Measurements from ENCODE around the gene CROCC2. TPM values are rescaled to one million over a fixed set of nuclear protein-coding genes. Genes with fewer than 3 reads are reported as not detected.

The CROCC2 gene
- total RNA-seq, 1 donor from 2014 or later = not detected

- Histone ChIP-seq H3K4me3 (ENCODE audit: low read depth, low read length) (no peak overlapping the region), H3K36me3 (ENCODE audit: control insufficient read depth, insufficient read depth, low read length) (no peaks in the 10 kb centered on the region), H3K27me3 (ENCODE audit: control insufficient read depth, insufficient read depth, low read length) (no peaks in the 10 kb centered on the region)
- DNase-seq (ENCODE audit: low read depth) = no peak
- FAIRE-seq = no peak
- no peak for TF ChIP-seq CTCF (IDR thresholded peaks at IDR 0.05; ENCODE audit: insufficient read depth, low read length, severe bottlenecking)
These were observed 27.2 kb downstream of the CROCC2 start for GRCh38 chr2:240933048-240933965.

GRCh38 chr2:240933966-240934700 lies 28.0 kb downstream of the CROCC2 start:
- no peak for DNase-seq (ENCODE audit: low read depth)
- no peak for TF ChIP-seq CTCF (IDR thresholded peaks at IDR 0.05; ENCODE audit: insufficient read depth, low read length, severe bottlenecking)
- Histone ChIP-seq H3K36me3 (ENCODE audit: control insufficient read depth, insufficient read depth, low read length) (no peaks in the 10 kb centered on the region), H3K4me3 (ENCODE audit: low read depth, low read length) (no peak overlapping the region), H3K27me3 (ENCODE audit: control insufficient read depth, insufficient read depth, low read length) (no peaks in the 10 kb centered on the region)
- no peak for FAIRE-seq

GRCh38 chr2:240934701-240935102 lies 28.6 kb downstream of the CROCC2 start:
- Histone ChIP-seq H3K4me3 (ENCODE audit: low read depth, low read length) (no peak overlapping the region), H3K36me3 (ENCODE audit: control insufficient read depth, insufficient read depth, low read length) (no peaks in the 10 kb centered on the region), H3K27me3 (ENCODE audit: control insufficient read depth, insufficient read depth, low read length) (no peaks in the 10 kb centered on the region)
- no peak for FAIRE-seq
- no peak for DNase-seq (ENCODE audit: low read depth)
- TF ChIP-seq CTCF (IDR thresholded peaks at IDR 0.05; ENCODE audit: insufficient read depth, low read length, severe bottlenecking) = no peak

GRCh38 chr2:240935103-240935876 lies 29.2 kb downstream of the CROCC2 start:
- no peak overlapping the region for H3K4me3 ChIP-seq (ENCODE audit: low read depth, low read length)
- FAIRE-seq (no peak), DNase-seq (ENCODE audit: low read depth) (no peak)
- no peaks in the 10 kb centered on the region for H3K27me3 ChIP-seq (ENCODE audit: control insufficient read depth, insufficient read depth, low read length)
- no peaks in the 10 kb centered on the region for H3K36me3 ChIP-seq (ENCODE audit: control insufficient read depth, insufficient read depth, low read length)
- no peak for TF ChIP-seq CTCF (IDR thresholded peaks at IDR 0.05; ENCODE audit: insufficient read depth, low read length, severe bottlenecking)

- no peak for DNase-seq (ENCODE audit: low read depth)
- Histone ChIP-seq H3K36me3 (ENCODE audit: control insufficient read depth, insufficient read depth, low read length) (no peaks in the 10 kb centered on the region), H3K4me3 (ENCODE audit: low read depth, low read length) (no peak overlapping the region), H3K27me3 (ENCODE audit: control insufficient read depth, insufficient read depth, low read length) (no peaks in the 10 kb centered on the region)
- no peak for FAIRE-seq
- TF ChIP-seq CTCF (IDR thresholded peaks at IDR 0.05; ENCODE audit: insufficient read depth, low read length, severe bottlenecking) = no peak
These were observed 30.0 kb downstream of the CROCC2 start for GRCh38 chr2:240936106-240936505.
